G401.6 (cell line): Measurements from ENCODE around the gene KANSL1L.
A peak's percentile ranks its signal among the peaks of the same experiment; 100 is the strongest.
"Not testable (repeated sequence)": the region's sequence is repeated elsewhere in the genome, so short reads cannot be mapped to it uniquely, and the experiment has no call there.

Source experiments
- FAIRE-seq: peaks from 2 replicates; lab custom pipeline; 2012; peaks lifted over from hg19 to GRCh38; lab: Jason Lieb, UNC

Gene KANSL1L

DNA sequence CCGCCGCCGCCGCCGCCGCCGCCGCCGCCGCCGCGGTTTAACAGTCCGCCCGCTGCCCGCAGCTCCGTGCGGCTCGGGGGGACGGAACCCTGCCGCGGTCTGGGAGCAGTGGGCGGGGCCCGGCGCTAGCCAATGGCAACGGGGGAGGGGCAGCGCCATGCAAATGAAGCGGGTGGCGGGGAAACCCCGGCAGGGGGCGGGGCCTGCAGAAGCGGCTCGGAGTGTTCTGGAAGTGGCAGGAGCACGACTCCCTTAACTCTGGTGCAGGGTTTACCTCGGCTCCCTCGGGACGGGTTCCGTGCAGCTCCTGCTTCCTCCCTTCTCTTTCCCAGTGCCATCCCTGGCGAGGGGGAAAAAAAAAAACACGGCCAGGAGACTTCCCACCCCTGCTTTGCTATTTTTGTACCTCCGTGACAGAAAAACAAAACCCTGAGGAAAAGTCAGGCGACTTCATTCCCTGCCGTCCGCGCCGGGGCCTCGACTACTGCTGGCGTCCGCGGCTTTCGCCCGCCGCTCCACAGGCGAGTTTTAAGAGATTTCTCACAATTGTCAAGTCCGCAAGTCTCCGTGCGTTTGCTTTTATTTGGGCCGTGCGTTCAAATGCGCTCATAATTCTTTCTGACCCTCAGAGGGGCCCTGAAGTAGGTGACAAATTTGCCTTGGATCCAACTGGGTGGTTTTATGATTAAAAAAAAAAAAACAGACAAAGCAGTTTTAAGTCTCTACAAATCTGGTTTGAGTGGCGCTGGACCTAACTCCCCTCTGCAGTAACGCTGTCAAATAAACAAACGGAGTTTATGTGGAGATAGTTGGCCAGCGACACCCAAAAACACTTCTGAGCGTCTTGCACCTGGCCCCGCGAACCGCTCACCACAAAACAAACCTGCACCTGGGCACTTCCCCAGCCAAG lies at the start of gene KANSL1L:
KANSL1L (minus strand) TSS at position 101 of the 910 bp plus-strand sequence. CDS start 16,827 bp downstream, outside the sequence.
- peak; percentile 67 for FAIRE-seq

GRCh38 chr2:210215120-210215519 lies 43.9 kb upstream of the KANSL1L start:
- no peak for FAIRE-seq

DNA sequence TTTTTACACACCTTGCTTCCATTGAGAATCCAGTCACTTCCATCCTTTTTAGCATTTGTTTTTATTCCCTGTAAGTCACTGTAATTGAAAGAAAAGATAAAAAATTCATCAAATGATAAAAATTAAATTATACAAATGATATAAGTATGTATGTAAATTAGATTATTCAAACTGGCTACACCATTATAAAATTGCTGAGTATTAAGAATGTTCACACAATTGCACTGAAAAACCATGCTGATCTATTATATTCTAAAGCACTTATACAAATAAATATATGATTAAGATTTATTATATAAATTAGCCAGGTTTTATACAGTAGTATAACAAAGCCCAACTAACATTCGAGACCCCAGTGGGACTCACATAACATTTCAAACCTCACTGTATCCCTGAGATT lies 39.0 kb upstream of the KANSL1L start:
- FAIRE-seq: no peak

- FAIRE-seq: no peak
Observed at GRCh38 chr2:210207929-210208328, 36.7 kb upstream of the KANSL1L start.

- no peak for FAIRE-seq
Observed at GRCh38 chr2:210203558-210203957, 32.3 kb upstream of the KANSL1L start.

DNA sequence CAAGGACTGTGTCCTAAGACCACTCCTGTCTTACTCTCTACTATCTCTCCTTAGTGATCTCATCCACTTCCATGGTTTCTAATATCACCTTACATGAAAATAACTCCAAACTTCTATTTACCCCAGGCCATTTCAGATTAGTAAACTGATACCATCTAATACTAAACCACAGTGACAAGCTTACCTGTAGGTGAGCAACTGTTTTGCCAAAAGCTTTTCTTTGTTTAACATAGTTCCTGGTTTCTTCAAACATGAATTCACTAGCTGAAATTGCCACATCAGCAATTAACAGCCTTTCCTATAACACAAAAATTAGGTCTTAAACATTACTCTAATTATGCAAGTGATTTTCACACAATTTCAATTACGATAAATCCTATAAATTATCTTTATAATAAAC lies 31.9 kb upstream of the KANSL1L start:
- FAIRE-seq: no peak

- no peak for FAIRE-seq
Observed at GRCh38 chr2:210199854-210200253, 28.6 kb upstream of the KANSL1L start.

DNA sequence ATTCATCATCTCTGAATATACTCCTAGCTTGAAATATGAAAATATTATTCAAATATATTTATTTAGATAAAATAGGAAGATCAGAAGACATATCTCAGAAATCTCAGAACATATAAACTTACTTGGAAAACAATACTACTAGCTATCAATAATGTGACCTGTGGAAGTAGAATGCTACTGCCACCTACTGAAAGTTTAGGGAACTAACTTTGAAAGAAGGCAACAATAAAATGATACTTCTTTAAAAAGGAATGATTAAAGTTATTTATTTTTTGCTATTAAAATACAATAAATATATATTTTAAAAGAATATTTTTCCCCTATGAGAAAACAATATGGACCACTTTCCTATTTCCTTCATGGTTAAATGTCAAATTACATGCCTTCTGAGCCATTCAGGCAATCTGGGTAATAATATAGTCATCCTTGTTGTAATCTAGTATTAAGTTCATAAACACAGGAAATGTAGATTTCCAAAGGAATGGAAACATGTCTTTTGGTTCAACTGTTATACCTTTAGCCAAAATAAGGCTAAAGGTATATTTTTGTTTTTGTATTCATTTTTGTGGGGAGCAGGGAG lies 28.1 kb upstream of the KANSL1L start:
- peak; percentile 97 for FAIRE-seq

DNA sequence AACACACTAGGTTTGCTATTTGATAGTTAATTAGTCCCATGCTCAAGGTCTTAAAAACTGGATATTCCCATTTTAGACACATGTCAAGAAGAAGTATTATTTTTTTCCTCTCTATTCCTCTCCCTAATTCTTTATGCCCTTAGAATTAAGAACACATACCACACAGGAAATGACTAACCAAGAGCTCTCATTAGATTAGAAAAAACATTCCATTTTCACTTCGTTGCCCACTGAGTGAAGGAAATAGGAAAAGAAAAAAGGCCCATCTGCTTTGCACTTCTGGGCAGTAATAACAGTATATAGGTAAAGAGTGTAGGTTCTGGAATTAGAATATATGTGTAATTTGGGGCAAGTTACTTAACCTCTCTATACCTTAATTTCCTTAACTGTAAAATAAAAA lies 27.1 kb upstream of the KANSL1L start:
- no peak for FAIRE-seq

DNA sequence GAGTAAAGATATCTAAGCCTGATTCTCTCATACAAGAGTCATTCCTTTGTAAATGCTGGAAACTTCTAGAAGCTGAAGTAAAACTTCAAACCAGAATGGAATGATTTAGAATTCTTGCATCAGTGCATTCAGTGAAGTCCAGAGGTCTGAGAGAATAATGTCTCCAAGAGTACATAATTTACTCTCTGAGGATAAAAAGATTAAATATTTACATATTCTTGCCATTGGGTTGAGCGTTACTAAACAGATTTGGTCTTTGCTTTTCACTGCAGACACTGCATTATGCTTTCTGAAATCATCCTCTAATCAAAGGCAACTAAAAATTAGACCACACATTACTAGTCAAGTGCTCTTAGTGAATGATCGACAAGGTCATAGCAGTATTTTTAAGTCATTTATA lies 26.5 kb upstream of the KANSL1L start:
- no peak for FAIRE-seq

DNA sequence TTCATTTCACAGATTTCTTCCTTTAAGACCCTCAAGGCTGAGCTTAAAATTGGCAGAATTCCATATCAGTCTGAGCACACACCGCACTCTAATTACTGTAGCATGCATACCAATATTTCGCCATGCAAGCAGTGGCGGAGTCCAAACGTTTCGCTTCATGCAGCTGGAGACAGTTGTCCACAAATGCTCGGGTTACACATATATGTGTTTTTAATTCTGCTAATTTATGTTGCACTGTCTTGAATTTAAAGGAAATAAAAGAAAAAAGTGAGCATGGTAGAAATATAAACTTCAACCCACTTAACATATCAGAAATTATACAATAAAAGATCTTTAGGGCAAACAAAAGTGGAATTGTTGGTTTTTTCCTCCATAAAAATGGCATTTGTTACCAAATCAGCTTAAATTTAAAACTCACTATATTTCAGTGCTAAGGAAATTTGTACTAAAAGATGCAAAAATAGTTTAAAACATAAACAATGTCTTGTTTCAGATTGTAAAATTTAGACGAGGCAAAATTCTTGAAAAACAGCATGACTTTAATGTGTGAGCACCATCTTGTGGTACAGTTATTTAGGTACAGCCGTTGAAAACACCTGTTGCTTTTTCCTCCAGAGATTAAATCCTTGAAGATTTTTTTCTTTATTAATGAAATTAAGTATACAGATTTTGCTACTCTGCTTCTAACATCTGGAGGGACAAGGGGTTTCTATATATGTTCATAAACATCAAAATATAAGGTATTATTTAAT lies 24.1 kb upstream of the KANSL1L start:
- FAIRE-seq: peak; percentile 96

DNA sequence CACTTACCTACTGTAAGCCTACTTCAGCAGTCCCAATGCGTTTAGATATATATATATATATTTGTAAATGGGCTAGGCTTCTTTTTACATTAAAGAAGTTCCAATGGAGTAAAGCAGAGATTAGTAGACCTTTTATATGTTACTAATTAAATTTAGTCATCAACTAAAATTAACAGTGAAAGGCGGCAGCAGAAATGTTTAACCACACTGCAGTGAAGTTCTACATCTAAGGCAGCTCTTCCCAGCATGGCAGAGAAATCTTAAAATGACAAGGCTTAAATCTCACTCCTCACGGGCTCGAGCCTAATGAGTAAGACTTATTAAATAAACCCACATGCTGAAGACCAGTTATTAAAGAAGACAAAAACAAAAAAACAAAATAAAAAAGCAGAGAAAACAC lies 19.1 kb upstream of the KANSL1L start:
- FAIRE-seq: no peak

DNA sequence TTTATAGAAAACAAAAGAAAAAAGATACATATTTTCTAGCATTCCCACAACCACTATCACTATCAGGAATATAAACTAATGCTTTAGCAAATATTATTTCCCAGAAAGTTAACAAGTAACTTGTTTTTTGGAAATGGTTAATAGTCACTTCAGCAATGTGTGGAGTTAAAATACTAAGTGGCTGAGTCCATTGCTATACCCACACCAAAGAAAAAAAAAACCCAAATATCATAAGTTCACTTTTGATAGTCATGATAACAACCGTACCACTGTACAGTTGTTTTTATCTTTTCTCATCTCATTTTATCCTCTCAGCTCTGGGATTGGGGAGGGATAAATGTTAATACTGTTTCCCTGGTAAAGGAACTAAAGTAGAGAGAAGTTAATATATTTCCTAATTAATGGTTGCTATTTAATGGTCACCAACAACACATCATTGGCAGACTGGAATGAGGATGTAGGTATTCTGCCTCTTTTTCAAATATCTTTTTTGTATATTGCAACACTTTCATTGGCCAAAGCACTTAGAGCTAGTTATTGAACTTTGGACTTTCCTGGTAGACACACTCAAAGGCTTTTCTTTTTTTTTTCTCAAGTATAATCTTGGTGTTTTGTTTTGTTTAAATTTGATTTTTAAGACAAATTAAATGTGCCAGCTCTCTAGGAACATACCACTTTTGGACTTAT lies 18.4 kb upstream of the KANSL1L start:
- no peak for FAIRE-seq

DNA sequence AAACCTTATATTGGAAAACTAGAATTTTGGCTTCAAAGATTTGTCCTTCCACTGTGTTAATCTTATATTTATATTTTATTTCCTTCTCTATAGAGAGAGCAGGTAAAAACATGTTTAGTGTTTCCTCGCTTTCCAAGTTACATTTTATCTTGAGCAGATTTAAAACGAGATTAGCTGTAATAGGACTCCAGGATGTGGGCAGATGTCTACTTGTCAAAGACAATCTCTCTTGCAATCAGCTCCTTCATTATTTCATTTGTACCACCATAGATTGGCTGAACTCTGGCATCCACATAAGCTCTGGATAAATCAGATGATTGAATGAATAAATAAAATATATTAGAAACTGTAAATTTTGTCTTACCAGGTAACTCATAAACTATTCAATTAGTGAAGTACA lies 17.5 kb upstream of the KANSL1L start:
- no peak for FAIRE-seq

DNA sequence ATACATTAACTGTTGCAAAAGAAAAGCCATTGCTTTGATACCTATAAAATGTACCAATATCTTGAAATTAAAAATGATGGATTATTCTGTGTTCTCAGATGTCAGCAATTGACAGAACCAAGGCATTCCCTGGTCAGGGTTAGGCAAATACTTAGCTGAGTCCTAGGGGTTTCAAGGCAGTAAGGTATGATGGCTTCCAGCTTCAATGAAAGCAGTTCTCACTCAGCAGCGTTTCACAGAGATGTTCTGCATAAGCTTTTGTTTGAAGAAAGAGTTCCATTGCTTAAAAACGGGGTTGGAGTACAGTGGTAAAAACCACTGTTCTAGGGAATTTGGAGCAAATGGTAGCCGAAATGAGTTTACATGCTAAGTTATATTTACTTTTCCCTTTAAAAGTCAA lies 17.0 kb upstream of the KANSL1L start:
- FAIRE-seq: no peak

DNA sequence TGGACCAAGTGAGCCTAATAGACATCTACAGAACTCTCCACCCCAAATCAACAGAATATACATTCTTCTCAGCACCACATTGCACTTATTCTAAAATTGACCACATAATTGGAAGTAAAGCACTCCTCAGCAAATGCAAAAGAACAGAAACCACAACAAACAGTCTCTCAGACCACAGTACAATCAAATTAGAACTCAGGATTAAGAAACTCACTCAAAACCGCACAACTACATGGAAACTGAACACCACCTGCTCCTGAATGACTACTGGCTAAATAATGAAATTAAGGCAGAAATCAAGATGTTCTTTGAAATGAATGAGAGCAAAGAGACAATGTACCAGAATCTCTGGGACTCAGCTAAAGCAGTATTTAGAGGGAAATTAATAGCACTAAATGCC lies 12.7 kb upstream of the KANSL1L start:
- not testable (repeated sequence) for FAIRE-seq

DNA sequence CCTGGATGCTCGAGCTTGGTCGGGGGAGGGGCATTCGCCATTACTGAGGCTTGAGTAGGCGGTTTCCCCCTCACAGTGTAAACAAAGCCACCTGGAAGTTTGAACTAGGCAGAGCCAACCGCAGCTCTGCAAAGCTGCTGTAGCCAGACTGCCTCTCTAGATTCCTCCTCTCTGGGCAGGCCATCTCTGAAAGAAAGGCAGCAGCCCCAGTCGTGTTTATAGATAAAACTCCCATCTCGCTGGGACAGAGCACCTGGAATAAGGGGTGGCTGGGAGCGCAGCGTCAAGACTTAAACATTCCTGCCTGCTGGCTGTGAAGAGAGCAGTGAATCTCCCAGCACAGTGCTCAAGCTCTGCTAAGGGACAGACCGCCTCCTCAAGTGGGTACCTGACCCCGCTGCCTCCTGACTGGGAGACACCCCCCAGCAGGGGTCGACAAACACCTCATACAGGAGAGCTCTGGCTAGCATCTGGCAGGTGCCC lies 10.4 kb upstream of the KANSL1L start:
- FAIRE-seq: not testable (repeated sequence)

DNA sequence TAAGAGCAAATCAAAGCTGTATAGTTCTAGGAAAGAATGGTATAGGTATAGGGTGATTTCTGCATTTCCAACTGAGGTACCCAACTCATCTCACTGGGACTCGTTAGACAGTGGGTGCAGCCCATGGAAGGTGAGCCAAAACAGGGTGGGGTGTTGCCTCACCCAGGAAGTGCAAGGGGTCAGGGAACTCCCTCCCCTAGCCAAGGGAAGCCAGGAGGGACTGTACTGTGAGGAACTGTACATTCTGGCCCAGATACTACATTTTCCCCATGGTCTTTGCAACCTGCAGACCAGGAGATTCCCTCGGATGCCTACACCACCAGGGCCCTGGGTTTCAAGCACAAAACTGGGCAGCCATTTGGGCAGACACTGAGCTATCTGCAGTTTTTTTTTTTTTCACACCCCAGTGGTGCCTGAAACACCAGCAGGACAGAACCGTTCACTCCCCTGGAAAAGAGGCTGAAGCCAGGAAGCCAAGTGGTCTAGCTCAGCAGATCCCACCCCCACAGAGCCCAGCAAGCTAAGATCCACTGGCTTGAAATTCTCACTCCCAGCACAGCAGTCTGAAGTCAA lies 9.9 kb upstream of the KANSL1L start:
- not testable (repeated sequence) for FAIRE-seq

DNA sequence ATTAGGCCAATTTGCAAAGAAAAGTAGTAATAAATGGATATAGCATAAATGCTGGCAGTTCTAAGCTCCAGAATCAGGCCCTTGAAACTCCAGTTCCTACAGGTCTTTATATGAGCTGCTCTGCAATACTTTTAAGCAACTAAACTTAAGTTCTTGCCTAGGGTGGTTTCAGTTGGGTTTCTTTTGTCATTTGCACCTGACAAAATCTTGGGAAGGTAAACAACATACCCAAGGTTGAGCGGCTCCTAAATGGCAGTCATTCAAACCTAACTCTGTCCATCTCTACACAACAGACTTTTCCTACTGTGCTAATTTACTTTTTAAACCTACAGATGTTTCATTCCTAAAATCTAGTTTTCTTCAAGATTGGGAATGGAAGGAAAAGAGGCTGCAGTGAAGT lies 9.3 kb upstream of the KANSL1L start:
- FAIRE-seq: no peak

DNA sequence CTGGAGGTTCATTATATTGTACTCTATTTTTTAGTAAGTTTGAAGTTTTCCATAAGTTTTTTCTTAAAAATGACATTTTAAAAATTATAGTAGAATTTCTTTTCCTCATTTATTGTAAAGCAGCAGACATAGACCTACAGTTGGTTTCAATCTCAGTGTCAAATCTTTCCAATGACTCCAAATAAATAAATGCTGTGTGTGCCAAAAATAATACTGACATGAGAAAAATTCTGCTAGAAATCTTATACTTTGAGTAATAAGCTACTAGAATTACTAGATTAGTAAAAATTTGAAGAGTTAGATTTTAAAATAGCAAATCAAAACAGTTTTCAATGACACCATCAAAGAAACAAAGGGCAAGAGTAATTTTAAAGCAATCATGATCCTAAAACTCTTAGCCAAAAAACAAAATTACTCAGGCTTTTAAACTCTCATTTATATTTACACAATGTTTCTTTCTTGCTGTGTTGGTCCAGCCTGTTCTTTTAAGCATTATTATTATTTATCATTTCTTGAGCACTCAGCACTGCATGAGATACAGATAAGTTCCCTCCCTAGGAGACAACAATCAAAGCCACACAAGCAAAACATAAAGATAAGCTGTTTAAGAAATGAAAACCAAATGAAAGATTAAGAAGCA lies 8.3 kb upstream of the KANSL1L start:
- no peak for FAIRE-seq

DNA sequence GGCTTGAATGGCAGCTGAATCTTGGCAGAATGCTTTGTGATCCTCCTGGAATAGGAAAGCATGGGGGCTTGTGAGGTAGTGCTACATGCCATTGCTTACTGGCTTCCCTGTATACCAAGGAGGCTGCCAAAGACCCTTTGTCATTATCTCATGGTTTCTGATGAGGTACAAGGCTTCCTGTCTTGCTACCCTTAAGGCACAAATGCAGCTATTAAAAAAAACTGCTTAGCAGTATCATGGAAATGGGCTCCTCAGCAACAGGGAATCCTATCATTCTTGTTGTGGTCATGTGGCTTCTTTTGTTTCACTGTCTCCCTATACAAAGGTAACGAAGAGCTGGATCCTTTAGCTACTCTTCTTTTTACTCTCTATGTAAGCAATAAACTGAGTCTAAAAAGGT lies 6.6 kb upstream of the KANSL1L start:
- FAIRE-seq: no peak
